ENCODE measurements around the gene AOX1. TPM values are rescaled to one million over a fixed set of nuclear protein-coding genes. Genes with fewer than 3 reads are reported as not detected.
"Not testable (repeated sequence)": the region's sequence is repeated elsewhere in the genome, so short reads cannot be mapped to it uniquely, and the experiment has no call there.

The AOX1 gene
- total RNA-seq, 2 donors from 2014 or later: 0.83 to 0.84 TPM

- Mint-ChIP-seq H3K27me3 (ENCODE audit: low read depth) (peaks cover 6% of the 10 kb centered on the region), H3K9me3 (no peaks in the 10 kb centered on the region), H3K4me1 (ENCODE audit: low read depth) (peaks cover 10% of the 10 kb centered on the region), H3K4me3 (no peak overlapping the region), H3K36me3 (ENCODE audit: insufficient read depth in 2 of 2) (no peaks in the 10 kb centered on the region), H3K27ac (no peak overlapping the region)
- ATAC-seq (replicated peaks in 1 of 2): no peak
- DNase-seq: no peak
Observed at GRCh38 chr2:200668478-200668877, 82.7 kb downstream of the AOX1 start.

- Mint-ChIP-seq H3K36me3 (ENCODE audit: insufficient read depth in 2 of 2) (no peaks in the 10 kb centered on the region), H3K27me3 (ENCODE audit: low read depth) (peaks cover 6% of the 10 kb centered on the region), H3K4me3 (no peak overlapping the region), H3K27ac (no peak overlapping the region), H3K4me1 (ENCODE audit: low read depth) (peaks cover 12% of the 10 kb centered on the region), H3K9me3 (no peaks in the 10 kb centered on the region)
- no peak for DNase-seq
- no peak for ATAC-seq (replicated peaks in 1 of 2)
Observed at GRCh38 chr2:200669308-200669707, 83.5 kb downstream of the AOX1 start.

- Mint-ChIP-seq H3K27ac (no peak overlapping the region), H3K4me3 (no peak overlapping the region), H3K9me3 (no peaks in the 10 kb centered on the region), H3K36me3 (ENCODE audit: insufficient read depth in 2 of 2) (no peaks in the 10 kb centered on the region), H3K27me3 (ENCODE audit: low read depth) (peaks cover 6% of the 10 kb centered on the region), H3K4me1 (ENCODE audit: low read depth) (peaks cover 12% of the 10 kb centered on the region)
- no peak for ATAC-seq (replicated peaks in 1 of 2)
- no peak for DNase-seq
Observed at GRCh38 chr2:200670313-200670712, 84.5 kb downstream of the AOX1 start.

- ATAC-seq (replicated peaks in 1 of 2): no peak
- Mint-ChIP-seq H3K4me1 (ENCODE audit: low read depth) (peaks cover 12% of the 10 kb centered on the region), H3K4me3 (no peak overlapping the region), H3K9me3 (no peaks in the 10 kb centered on the region), H3K36me3 (ENCODE audit: insufficient read depth in 2 of 2) (no peaks in the 10 kb centered on the region), H3K27me3 (ENCODE audit: low read depth) (peaks cover 6% of the 10 kb centered on the region), H3K27ac (no peak overlapping the region)
- no peak for DNase-seq
Observed at GRCh38 chr2:200670751-200671150, 84.9 kb downstream of the AOX1 start.

- ATAC-seq (replicated peaks in 1 of 2): no peak
Observed at GRCh38 chr2:200673191-200673590, 87.4 kb downstream of the AOX1 start.

DNA sequence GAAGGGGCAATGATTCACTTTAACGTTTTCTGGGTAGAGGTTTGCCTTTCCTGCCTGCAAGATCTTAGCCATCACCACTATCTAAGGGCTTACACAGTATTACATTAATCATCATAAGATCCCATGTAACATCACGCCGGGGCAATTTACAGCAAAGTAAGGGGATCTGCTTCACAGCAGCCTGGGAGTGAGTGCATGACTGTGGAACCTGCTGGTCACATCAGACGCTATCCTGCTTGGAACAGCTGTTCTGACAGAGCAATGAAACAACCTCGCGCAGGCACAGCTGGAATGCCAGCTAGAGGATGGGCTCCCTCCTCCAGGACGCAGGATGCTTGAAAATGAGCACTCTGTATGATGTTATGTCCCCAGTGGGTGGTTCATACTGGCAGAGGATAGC lies 89.0 kb downstream of the AOX1 start:
- DNase-seq (no peak), ATAC-seq (replicated peaks in 1 of 2) (no peak)
- Mint-ChIP-seq H3K27ac (no peak overlapping the region), H3K36me3 (ENCODE audit: insufficient read depth in 2 of 2) (no peaks in the 10 kb centered on the region), H3K4me1 (ENCODE audit: low read depth) (peaks cover 7% of the 10 kb centered on the region), H3K27me3 (ENCODE audit: low read depth) (peaks cover 17% of the 10 kb centered on the region), H3K4me3 (no peak overlapping the region), H3K9me3 (no peaks in the 10 kb centered on the region)

More at GRCh38 chr2:200673191-200673590, 87.4 kb downstream of the AOX1 start:
- H3K9me3 Mint-ChIP-seq: no peaks in the 10 kb centered on the region
- H3K4me3 Mint-ChIP-seq: no peak overlapping the region
- no peak overlapping the region for H3K27ac Mint-ChIP-seq
- H3K27me3 Mint-ChIP-seq (ENCODE audit: low read depth): peaks cover 17% of the 10 kb centered on the region
- no peak for DNase-seq
- no peaks in the 10 kb centered on the region for H3K36me3 Mint-ChIP-seq (ENCODE audit: insufficient read depth in 2 of 2)
- peaks cover 7% of the 10 kb centered on the region for H3K4me1 Mint-ChIP-seq (ENCODE audit: low read depth)

DNA sequence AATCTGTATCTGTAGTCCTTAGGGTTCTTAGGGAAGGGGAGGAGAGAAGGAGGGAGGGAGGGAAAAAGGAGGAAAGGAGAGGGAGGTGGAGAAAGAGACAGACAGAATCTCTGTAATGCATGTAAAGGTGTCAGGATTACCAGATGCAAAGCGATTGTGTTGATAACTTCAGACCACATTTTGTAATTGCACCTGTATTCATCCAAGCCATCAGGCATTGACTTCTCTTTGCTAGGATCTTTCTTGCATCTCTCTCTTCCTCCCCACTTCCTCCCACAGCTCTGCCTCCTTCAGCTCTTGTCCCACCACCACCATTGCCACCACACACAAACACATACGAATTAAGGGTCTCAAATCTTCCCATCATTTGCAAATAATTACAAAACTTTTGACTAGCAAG lies 91.4 kb downstream of the AOX1 start:
- ATAC-seq (replicated peaks in 1 of 2) (no peak), DNase-seq (no peak)
- H3K27ac Mint-ChIP-seq: no peak overlapping the region
- no peaks in the 10 kb centered on the region for H3K36me3 Mint-ChIP-seq (ENCODE audit: insufficient read depth in 2 of 2)
- H3K27me3 Mint-ChIP-seq (ENCODE audit: low read depth): peaks cover 11% of the 10 kb centered on the region
- no peaks in the 10 kb centered on the region for H3K9me3 Mint-ChIP-seq
- H3K4me1 Mint-ChIP-seq (ENCODE audit: low read depth): peaks cover 7% of the 10 kb centered on the region
- H3K4me3 Mint-ChIP-seq: no peak overlapping the region

DNA sequence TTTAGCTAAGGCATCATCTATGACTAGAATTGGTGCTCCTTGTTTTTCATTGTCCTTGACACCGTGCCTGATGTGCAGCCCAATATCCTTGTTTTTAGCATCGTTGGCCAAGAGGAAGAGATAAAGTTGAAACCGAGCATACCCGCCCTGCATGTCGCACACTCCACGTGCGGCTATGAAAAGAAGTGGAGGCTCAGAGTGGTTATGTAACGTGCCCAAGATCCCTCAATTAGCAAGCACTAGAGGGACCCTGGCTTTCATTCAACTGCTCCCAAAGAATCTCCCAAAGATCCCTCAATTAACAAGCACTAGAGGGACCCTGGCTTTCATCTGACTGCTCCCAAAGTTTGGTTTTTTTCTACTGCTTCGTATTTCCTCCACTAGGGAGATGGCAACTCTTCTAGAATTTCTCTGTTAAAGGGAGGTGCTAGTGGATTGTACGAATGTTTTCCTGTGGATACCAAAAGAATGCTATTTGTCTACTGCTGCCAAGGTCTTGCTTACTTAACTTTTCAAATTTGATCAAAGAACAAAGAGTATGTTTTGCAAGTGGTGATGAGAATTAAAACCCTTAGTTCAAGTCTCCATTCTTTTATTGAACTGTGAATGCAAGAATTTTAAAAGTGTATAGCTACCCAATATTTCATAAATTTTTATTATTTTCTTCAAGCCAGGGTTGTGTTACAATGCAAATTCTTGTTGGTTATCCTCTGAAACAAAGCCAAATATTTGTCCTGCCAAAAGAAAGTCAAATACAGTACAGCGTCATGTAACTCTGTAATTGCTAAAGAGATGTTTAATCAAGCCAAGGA lies 92.1 kb downstream of the AOX1 start:
- no peak for ATAC-seq (replicated peaks in 1 of 2)

GRCh38 chr2:200679127-200679526 lies 93.3 kb downstream of the AOX1 start:
- Mint-ChIP-seq H3K9me3 (no peaks in the 10 kb centered on the region), H3K36me3 (ENCODE audit: insufficient read depth in 2 of 2) (no peaks in the 10 kb centered on the region), H3K27me3 (ENCODE audit: low read depth) (peaks cover 11% of the 10 kb centered on the region), H3K4me3 (no peak overlapping the region), H3K4me1 (ENCODE audit: low read depth) (no peaks in the 10 kb centered on the region), H3K27ac (no peak overlapping the region)
- ATAC-seq (replicated peaks in 1 of 2) (no peak), DNase-seq (no peak)

More for the DNA sequence above, 92.1 kb downstream of the AOX1 start:
- no peak overlapping the region for H3K4me3 Mint-ChIP-seq
- peaks cover 7% of the 10 kb centered on the region for H3K4me1 Mint-ChIP-seq (ENCODE audit: low read depth)
- no peak overlapping the region for H3K27ac Mint-ChIP-seq
- H3K36me3 Mint-ChIP-seq (ENCODE audit: insufficient read depth in 2 of 2): no peaks in the 10 kb centered on the region
- no peak for DNase-seq
- peaks cover 11% of the 10 kb centered on the region for H3K27me3 Mint-ChIP-seq (ENCODE audit: low read depth)
- H3K9me3 Mint-ChIP-seq: no peaks in the 10 kb centered on the region

GRCh38 chr2:200679535-200679934 lies 93.7 kb downstream of the AOX1 start:
- no peak for ATAC-seq (replicated peaks in 1 of 2)
- H3K4me3 Mint-ChIP-seq: no peak overlapping the region

DNA sequence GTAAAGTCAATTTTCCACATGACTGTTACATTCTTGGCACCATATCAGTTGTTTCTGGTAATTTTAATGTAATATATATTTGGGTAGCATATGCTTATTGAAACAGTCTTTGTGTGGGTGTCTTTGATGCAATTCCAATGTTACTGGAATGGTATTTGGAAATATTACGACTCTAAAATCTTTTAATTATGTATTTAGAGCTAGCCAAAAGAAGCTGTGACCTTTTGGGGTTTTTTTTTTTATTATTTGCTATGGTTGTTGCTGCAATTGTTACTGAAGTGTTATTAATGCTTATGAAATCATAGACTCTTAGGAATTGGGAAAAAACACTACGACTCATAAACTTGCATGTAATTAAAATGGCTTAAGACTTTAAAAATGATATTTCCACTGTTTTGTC lies 95.9 kb downstream of the AOX1 start:
- Mint-ChIP-seq H3K36me3 (ENCODE audit: insufficient read depth in 2 of 2) (peaks cover 0 to 1% of the 10 kb centered on the region in 2 donors), H3K9me3 (no peaks in the 10 kb centered on the region), H3K27ac (no peak overlapping the region), H3K27me3 (ENCODE audit: low read depth) (peaks cover 19% of the 10 kb centered on the region), H3K4me3 (no peak overlapping the region), H3K4me1 (ENCODE audit: low read depth) (no peaks in the 10 kb centered on the region)
- DNase-seq (no peak), ATAC-seq (replicated peaks in 1 of 2) (no peak)

More at GRCh38 chr2:200679535-200679934, 93.7 kb downstream of the AOX1 start:
- no peaks in the 10 kb centered on the region for H3K4me1 Mint-ChIP-seq (ENCODE audit: low read depth)
- H3K9me3 Mint-ChIP-seq: no peaks in the 10 kb centered on the region
- DNase-seq: no peak
- peaks cover 11% of the 10 kb centered on the region for H3K27me3 Mint-ChIP-seq (ENCODE audit: low read depth)
- no peaks in the 10 kb centered on the region for H3K36me3 Mint-ChIP-seq (ENCODE audit: insufficient read depth in 2 of 2)
- no peak overlapping the region for H3K27ac Mint-ChIP-seq

DNA sequence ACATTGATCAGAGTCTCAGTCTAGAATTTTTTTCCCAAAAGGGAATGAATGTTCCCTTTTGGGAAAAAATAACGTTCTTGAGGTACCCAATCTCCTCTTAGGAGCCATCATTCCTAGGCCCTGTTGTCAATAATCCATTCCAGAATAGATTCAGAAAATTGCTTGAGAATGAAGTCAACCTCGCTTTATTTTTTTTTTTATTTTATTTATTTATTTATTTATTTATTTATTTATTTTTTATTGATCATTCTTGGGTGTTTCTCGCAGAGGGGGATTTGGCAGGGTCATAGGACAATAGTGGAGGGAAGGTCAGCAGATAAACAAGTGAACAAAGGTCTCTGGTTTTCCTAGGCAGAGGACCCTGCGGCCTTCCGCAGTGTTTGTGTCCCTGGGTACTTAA lies 96.6 kb downstream of the AOX1 start:
- H3K36me3 Mint-ChIP-seq (ENCODE audit: insufficient read depth in 2 of 2): not testable (repeated sequence)

GRCh38 chr2:200687922-200688920 lies 102.4 kb downstream of the AOX1 start:
- Mint-ChIP-seq H3K27ac (no peak overlapping the region), H3K4me3 (no peak overlapping the region), H3K9me3 (no peaks in the 10 kb centered on the region), H3K27me3 (ENCODE audit: low read depth) (peaks cover 14% of the 10 kb centered on the region), H3K36me3 (ENCODE audit: insufficient read depth in 2 of 2) (peaks cover 0 to 1% of the 10 kb centered on the region in 2 donors), H3K4me1 (ENCODE audit: low read depth) (peaks cover 9% of the 10 kb centered on the region)
- ATAC-seq (replicated peaks in 1 of 2): no peak
- DNase-seq: no peak

More for the DNA sequence above, 96.6 kb downstream of the AOX1 start:
- not testable (repeated sequence) for H3K4me1 Mint-ChIP-seq (ENCODE audit: low read depth); H3K9me3 Mint-ChIP-seq; H3K4me3 Mint-ChIP-seq; ATAC-seq (replicated peaks in 1 of 2); DNase-seq; H3K27ac Mint-ChIP-seq
- peaks cover 20% of the 10 kb centered on the region for H3K27me3 Mint-ChIP-seq (ENCODE audit: low read depth)

Measured in activated T-cell treated with anti-CD3 and anti-CD28 coated beads, Interleukin-2, amount 50 U/mL, for 72 hours (primary cell).